Measurements from ENCODE around the gene TPTE. TPM values are rescaled to one million over a fixed set of nuclear protein-coding genes. Genes with fewer than 3 reads are reported as not detected.
"Not testable (repeated sequence)": the region's sequence is repeated elsewhere in the genome, so short reads cannot be mapped to it uniquely, and the experiment has no call there.

The TPTE gene
- total and polyA plus RNA-seq, 2 experiments from 2014 or later = not detected

DNA sequence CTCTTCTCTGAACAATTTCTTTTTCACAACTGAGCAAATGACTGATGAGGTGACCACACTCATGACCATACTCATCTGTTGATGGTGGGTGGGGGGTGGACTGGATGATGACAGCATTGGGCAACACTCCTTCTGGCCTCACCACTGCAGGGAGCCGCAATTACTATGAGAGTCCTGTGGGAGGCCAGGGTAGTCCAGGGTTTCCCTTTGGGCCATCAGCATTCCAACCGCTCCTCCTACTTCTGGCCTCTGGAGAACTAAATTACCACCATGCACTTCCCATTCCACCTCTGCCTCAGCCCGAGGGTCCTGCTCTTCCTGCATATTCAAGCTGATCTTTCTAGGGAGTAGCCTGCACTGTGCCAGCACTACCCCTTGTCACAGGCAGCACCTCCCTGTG is 94.7 kb downstream of the TPTE start:
- H3K27me3 ChIP-seq; DNase-seq (ENCODE audit: low spot score); H3K9me3 ChIP-seq (ENCODE audit: low read depth); H3K4me2 ChIP-seq; H3K79me2 ChIP-seq; H3K36me3 ChIP-seq (replicated peaks; ENCODE audit: insufficient read depth, low read depth); H3K9me2 ChIP-seq (replicated peaks; ENCODE audit: insufficient read depth); H3K4me1 ChIP-seq (ENCODE audit: insufficient read depth); H3K27ac ChIP-seq; H3K4me3 ChIP-seq; H2AFZ ChIP-seq; H4K20me1 ChIP-seq (ENCODE audit: insufficient read depth, poor library complexity, severe bottlenecking): not testable (repeated sequence)
- 73% methylated on average over 3 of the region's 3 CpGs for WGBS (ENCODE audit: low lambda C conversion rate, missing lambda C conversion rate)

GRCh38 chr21:10616535-10616934 is 95.2 kb downstream of the TPTE start:
- Histone ChIP-seq H3K9me3 (ENCODE audit: low read depth) (peaks cover 8% of the 10 kb centered on the region), H3K36me3 (replicated peaks; ENCODE audit: insufficient read depth, low read depth) (no peaks in the 10 kb centered on the region), H3K27ac (no peak overlapping the region), H3K27me3 (no peaks in the 10 kb centered on the region), H2AFZ (no peak overlapping the region), H3K4me3 (no peak overlapping the region), H4K20me1 (ENCODE audit: insufficient read depth, poor library complexity, severe bottlenecking) (no peaks in the 10 kb centered on the region), H3K4me1 (ENCODE audit: insufficient read depth) (no peaks in the 10 kb centered on the region), H3K4me2 (no peak overlapping the region), H3K79me2 (no peaks in the 10 kb centered on the region), H3K9me2 (replicated peaks; ENCODE audit: insufficient read depth) (no peaks in the 10 kb centered on the region)
- TF ChIP-seq EZH2 (IDR thresholded peaks at IDR 0.05; ENCODE audit: borderline replicate concordance) (no peak), EZH2phosphoT487 (IDR thresholded peaks at IDR 0.05; ENCODE audit: low read depth, severe bottlenecking, unreplicated experiment) (no peak), CTCF (IDR thresholded peaks at IDR 0.05; ENCODE audit: poor library complexity) (no peak)
- DNase-seq (ENCODE audit: low spot score) = no peak
- 86% methylated on average over 30 of the region's 30 CpGs for WGBS (ENCODE audit: low lambda C conversion rate, missing lambda C conversion rate)

- not testable (repeated sequence) for DNase-seq (ENCODE audit: low spot score); H3K4me1 ChIP-seq (ENCODE audit: insufficient read depth); H2AFZ ChIP-seq; H3K4me3 ChIP-seq; H3K9me3 ChIP-seq (ENCODE audit: low read depth); H3K36me3 ChIP-seq (replicated peaks; ENCODE audit: insufficient read depth, low read depth); H3K27me3 ChIP-seq; H3K9me2 ChIP-seq (replicated peaks; ENCODE audit: insufficient read depth); H3K4me2 ChIP-seq; H4K20me1 ChIP-seq (ENCODE audit: insufficient read depth, poor library complexity, severe bottlenecking); H3K27ac ChIP-seq; H3K79me2 ChIP-seq
- WGBS (ENCODE audit: low lambda C conversion rate, missing lambda C conversion rate) = 67% methylated on average over 3 of the region's 3 CpGs
Observed at GRCh38 chr21:10617133-10617752, 95.9 kb downstream of the TPTE start.

- Histone ChIP-seq H3K4me3 (no peak overlapping the region), H3K27me3 (no peaks in the 10 kb centered on the region), H3K79me2 (no peaks in the 10 kb centered on the region), H3K4me2 (no peak overlapping the region), H2AFZ (no peak overlapping the region), H3K4me1 (ENCODE audit: insufficient read depth) (no peaks in the 10 kb centered on the region), H3K9me3 (ENCODE audit: low read depth) (peaks cover 36% of the 10 kb centered on the region), H3K9me2 (replicated peaks; ENCODE audit: insufficient read depth) (no peaks in the 10 kb centered on the region), H3K27ac (no peak overlapping the region), H3K36me3 (replicated peaks; ENCODE audit: insufficient read depth, low read depth) (no peaks in the 10 kb centered on the region), H4K20me1 (ENCODE audit: insufficient read depth, poor library complexity, severe bottlenecking) (no peaks in the 10 kb centered on the region)
- DNase-seq (ENCODE audit: low spot score) = no peak
- no peak for TF ChIP-seq EZH2phosphoT487 (IDR thresholded peaks at IDR 0.05; ENCODE audit: low read depth, severe bottlenecking, unreplicated experiment)
- 87% methylated on average over 47 of the region's 47 CpGs for WGBS (ENCODE audit: low lambda C conversion rate, missing lambda C conversion rate)
Observed at GRCh38 chr21:10627316-10627863, 106.0 kb downstream of the TPTE start.

DNA sequence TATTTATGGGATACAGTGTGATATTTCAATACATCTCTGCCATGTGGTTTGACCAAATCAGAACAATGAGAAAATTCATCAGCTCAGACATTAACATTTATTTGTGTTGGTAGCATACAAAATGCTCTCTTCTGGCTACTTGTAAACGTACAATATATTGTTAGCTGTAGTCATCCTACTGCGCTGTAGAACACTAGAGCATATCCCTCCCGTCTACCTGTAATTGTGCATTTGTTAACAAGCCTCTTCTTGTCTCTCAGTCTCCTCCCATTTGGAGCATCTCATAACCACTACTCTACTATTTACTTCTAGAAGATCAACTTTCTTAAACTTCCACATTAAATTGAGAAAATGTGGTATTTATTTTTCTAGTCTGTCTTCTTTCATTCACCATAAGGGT is 107.9 kb downstream of the TPTE start:
- not testable (repeated sequence) for H3K27me3 ChIP-seq; DNase-seq (ENCODE audit: low spot score); H3K9me2 ChIP-seq (replicated peaks; ENCODE audit: insufficient read depth); H2AFZ ChIP-seq; H3K4me3 ChIP-seq; H3K79me2 ChIP-seq; H3K36me3 ChIP-seq (replicated peaks; ENCODE audit: insufficient read depth, low read depth); H3K4me1 ChIP-seq (ENCODE audit: insufficient read depth); H3K4me2 ChIP-seq; H4K20me1 ChIP-seq (ENCODE audit: insufficient read depth, poor library complexity, severe bottlenecking); H3K27ac ChIP-seq
- H3K9me3 ChIP-seq (ENCODE audit: low read depth) = peaks cover 39% of the 10 kb centered on the region
- WGBS (ENCODE audit: low lambda C conversion rate, missing lambda C conversion rate) = 58% methylated on average over 3 of the region's 3 CpGs

- not testable (repeated sequence) for H3K36me3 ChIP-seq (replicated peaks; ENCODE audit: insufficient read depth, low read depth); H3K4me3 ChIP-seq; H3K79me2 ChIP-seq; H3K9me2 ChIP-seq (replicated peaks; ENCODE audit: insufficient read depth); H4K20me1 ChIP-seq (ENCODE audit: insufficient read depth, poor library complexity, severe bottlenecking); H3K27ac ChIP-seq; H3K27me3 ChIP-seq; DNase-seq (ENCODE audit: low spot score); H3K4me1 ChIP-seq (ENCODE audit: insufficient read depth); H2AFZ ChIP-seq; H3K4me2 ChIP-seq
- H3K9me3 ChIP-seq (ENCODE audit: low read depth) = peaks cover 44% of the 10 kb centered on the region
- 61% methylated on average over 6 of the region's 6 CpGs for WGBS (ENCODE audit: low lambda C conversion rate, missing lambda C conversion rate)
Observed at GRCh38 chr21:10630829-10631228, 109.4 kb downstream of the TPTE start.

GRCh38 chr21:10631316-10631715 is 109.9 kb downstream of the TPTE start:
- not testable (repeated sequence) for H4K20me1 ChIP-seq (ENCODE audit: insufficient read depth, poor library complexity, severe bottlenecking); H3K79me2 ChIP-seq; H3K4me1 ChIP-seq (ENCODE audit: insufficient read depth); H3K36me3 ChIP-seq (replicated peaks; ENCODE audit: insufficient read depth, low read depth); H3K4me3 ChIP-seq; H3K27me3 ChIP-seq; H3K9me2 ChIP-seq (replicated peaks; ENCODE audit: insufficient read depth); H3K27ac ChIP-seq; H2AFZ ChIP-seq; DNase-seq (ENCODE audit: low spot score); H3K4me2 ChIP-seq
- 53% methylated on average over 5 of the region's 5 CpGs for WGBS (ENCODE audit: low lambda C conversion rate, missing lambda C conversion rate)
- peaks cover 41% of the 10 kb centered on the region for H3K9me3 ChIP-seq (ENCODE audit: low read depth)

GRCh38 chr21:10638144-10638543 is 116.8 kb downstream of the TPTE start:
- H2AFZ ChIP-seq; H4K20me1 ChIP-seq (ENCODE audit: insufficient read depth, poor library complexity, severe bottlenecking); H3K9me2 ChIP-seq (replicated peaks; ENCODE audit: insufficient read depth); H3K4me1 ChIP-seq (ENCODE audit: insufficient read depth); H3K4me3 ChIP-seq; H3K36me3 ChIP-seq (replicated peaks; ENCODE audit: insufficient read depth, low read depth); H3K27ac ChIP-seq; H3K79me2 ChIP-seq; H3K4me2 ChIP-seq; H3K27me3 ChIP-seq; DNase-seq (ENCODE audit: low spot score): not testable (repeated sequence)
- H3K9me3 ChIP-seq (ENCODE audit: low read depth) = peaks cover 28% of the 10 kb centered on the region
- 63% methylated on average over 9 of the region's 9 CpGs for WGBS (ENCODE audit: low lambda C conversion rate, missing lambda C conversion rate)
